ENCODE data around the gene ESPN.

DNA sequence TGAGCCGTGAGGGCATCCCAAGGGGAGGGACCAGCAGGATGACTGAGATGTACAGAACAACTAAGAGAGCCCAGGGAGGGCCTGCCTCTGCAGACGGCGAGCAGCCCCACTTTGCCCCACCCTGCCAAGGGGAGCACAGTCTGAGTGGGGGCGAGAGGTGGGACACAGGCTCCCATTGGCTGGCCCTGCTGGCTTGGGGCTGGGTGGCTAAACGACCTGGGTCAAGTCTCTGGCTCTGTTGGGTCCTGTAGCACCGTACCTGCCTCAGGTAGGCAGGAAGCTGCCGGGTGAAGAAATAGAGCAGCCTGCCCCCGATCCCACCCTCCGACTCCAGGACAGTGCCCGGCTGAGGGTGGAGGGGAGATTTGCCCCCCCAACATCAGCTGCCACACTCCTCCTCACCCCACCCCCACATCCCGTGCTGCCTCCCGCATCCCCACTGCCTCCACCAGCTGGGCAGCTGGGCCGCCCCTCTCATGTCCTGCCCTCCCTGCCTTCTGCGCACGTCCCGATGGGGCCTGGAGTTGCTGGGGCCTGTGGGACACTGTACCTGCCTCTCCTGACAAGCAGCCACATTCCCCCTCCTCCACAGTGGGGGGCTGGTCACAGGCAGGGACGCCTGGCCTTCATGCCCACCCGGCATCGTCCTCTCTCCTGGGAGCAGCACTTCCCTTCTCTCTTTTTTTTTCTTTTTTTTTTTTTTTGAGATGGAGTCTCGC lies 79.5 kb downstream of the ESPN start:
- TF ChIP-seq, protein P1, sequence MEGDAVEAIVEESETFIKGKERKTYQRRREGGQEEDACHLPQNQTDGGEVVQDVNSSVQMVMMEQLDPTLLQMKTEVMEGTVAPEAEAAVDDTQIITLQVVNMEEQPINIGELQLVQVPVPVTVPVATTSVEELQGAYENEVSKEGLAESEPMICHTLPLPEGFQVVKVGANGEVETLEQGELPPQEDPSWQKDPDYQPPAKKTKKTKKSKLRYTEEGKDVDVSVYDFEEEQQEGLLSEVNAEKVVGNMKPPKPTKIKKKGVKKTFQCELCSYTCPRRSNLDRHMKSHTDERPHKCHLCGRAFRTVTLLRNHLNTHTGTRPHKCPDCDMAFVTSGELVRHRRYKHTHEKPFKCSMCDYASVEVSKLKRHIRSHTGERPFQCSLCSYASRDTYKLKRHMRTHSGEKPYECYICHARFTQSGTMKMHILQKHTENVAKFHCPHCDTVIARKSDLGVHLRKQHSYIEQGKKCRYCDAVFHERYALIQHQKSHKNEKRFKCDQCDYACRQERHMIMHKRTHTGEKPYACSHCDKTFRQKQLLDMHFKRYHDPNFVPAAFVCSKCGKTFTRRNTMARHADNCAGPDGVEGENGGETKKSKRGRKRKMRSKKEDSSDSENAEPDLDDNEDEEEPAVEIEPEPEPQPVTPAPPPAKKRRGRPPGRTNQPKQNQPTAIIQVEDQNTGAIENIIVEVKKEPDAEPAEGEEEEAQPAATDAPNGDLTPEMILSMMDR (IDR thresholded peaks at IDR 0.05; ENCODE audit: insufficient read depth, low read depth, low read length), result no peak
- no peak for TF ChIP-seq EZH2 (IDR thresholded peaks at IDR 0.05; ENCODE audit: insufficient read depth, low read length)
